ENCODE data around the gene ARL2.

The ARL2 gene

GRCh38 chr11:65034423-65034822, 20.5 kb downstream of the ARL2 start:
- Histone ChIP-seq H3K27me3 (ENCODE audit: control insufficient read depth, low read length) (no peaks in the 10 kb centered on the region), H3K9me3 (ENCODE audit: control insufficient read depth, insufficient read depth, low read length) (no peaks in the 10 kb centered on the region), H4K20me1 (ENCODE audit: control insufficient read depth, insufficient read depth, low read depth, low read length) (no peaks in the 10 kb centered on the region), H3K36me3 (ENCODE audit: control insufficient read depth, low read length) (peaks cover 16% of the 10 kb centered on the region; the same call in 1 of the 2 replicates), H3K27ac (ENCODE audit: low read depth, low read length) (no peak overlapping the region), H3F3A (ENCODE audit: control insufficient read depth, insufficient read depth) (no peaks in the 10 kb centered on the region; the same call in 1 of the 2 replicates), H3K79me2 (ENCODE audit: control insufficient read depth, low read length) (no peaks in the 10 kb centered on the region), H3K4me1 (ENCODE audit: control insufficient read depth, low read length) (peaks cover 10% of the 10 kb centered on the region), H3K4me3 (ENCODE audit: low read length) (no peak overlapping the region), H3K4me2 (ENCODE audit: low read length) (no peak overlapping the region), H3K9me2 (replicated peaks; ENCODE audit: control insufficient read depth, low read length) (no peaks in the 10 kb centered on the region)
- TF ChIP-seq EZH2phosphoT487 (IDR thresholded peaks at IDR 0.05; ENCODE audit: borderline replicate concordance, low read length): no peak
- TF ChIP-seq, protein P1, sequence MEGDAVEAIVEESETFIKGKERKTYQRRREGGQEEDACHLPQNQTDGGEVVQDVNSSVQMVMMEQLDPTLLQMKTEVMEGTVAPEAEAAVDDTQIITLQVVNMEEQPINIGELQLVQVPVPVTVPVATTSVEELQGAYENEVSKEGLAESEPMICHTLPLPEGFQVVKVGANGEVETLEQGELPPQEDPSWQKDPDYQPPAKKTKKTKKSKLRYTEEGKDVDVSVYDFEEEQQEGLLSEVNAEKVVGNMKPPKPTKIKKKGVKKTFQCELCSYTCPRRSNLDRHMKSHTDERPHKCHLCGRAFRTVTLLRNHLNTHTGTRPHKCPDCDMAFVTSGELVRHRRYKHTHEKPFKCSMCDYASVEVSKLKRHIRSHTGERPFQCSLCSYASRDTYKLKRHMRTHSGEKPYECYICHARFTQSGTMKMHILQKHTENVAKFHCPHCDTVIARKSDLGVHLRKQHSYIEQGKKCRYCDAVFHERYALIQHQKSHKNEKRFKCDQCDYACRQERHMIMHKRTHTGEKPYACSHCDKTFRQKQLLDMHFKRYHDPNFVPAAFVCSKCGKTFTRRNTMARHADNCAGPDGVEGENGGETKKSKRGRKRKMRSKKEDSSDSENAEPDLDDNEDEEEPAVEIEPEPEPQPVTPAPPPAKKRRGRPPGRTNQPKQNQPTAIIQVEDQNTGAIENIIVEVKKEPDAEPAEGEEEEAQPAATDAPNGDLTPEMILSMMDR (IDR thresholded peaks at IDR 0.05; ENCODE audit: low read depth, low read length, poor library complexity, severe bottlenecking): no peak

- Histone ChIP-seq H3K4me1 (ENCODE audit: control insufficient read depth, low read length) (peaks cover 21% of the 10 kb centered on the region), H3K4me2 (ENCODE audit: low read length) (no peak overlapping the region), H3K27me3 (ENCODE audit: control insufficient read depth, low read length) (no peaks in the 10 kb centered on the region), H3K9me2 (replicated peaks; ENCODE audit: control insufficient read depth, low read length) (no peaks in the 10 kb centered on the region), H3K27ac (ENCODE audit: low read depth, low read length) (no peak overlapping the region), H3K79me2 (ENCODE audit: control insufficient read depth, low read length) (no peaks in the 10 kb centered on the region), H3K4me3 (ENCODE audit: low read length) (no peak overlapping the region), H4K20me1 (ENCODE audit: control insufficient read depth, insufficient read depth, low read depth, low read length) (no peaks in the 10 kb centered on the region), H3K36me3 (ENCODE audit: control insufficient read depth, low read length) (peaks cover 21% of the 10 kb centered on the region; the same call in 1 of the 2 replicates), H3K9me3 (ENCODE audit: control insufficient read depth, insufficient read depth, low read length) (no peaks in the 10 kb centered on the region), H3F3A (ENCODE audit: control insufficient read depth, insufficient read depth) (peaks cover 2% of the 10 kb centered on the region; the same call in 1 of the 2 replicates)
- no peak for TF ChIP-seq EZH2phosphoT487 (IDR thresholded peaks at IDR 0.05; ENCODE audit: borderline replicate concordance, low read length)
- TF ChIP-seq, protein P1 (IDR thresholded peaks at IDR 0.05; ENCODE audit: low read depth, low read length, poor library complexity, severe bottlenecking): no peak
Observed at GRCh38 chr11:65035579-65035978, 21.6 kb downstream of the ARL2 start.

- no peaks in the 10 kb centered on the region for H3K9me2 ChIP-seq (replicated peaks; ENCODE audit: control insufficient read depth, low read length)
- H3K9me3 ChIP-seq (ENCODE audit: control insufficient read depth, insufficient read depth, low read length): no peaks in the 10 kb centered on the region
- H3K4me1 ChIP-seq (ENCODE audit: control insufficient read depth, low read length): peaks cover 24% of the 10 kb centered on the region
- TF ChIP-seq EZH2phosphoT487 (IDR thresholded peaks at IDR 0.05; ENCODE audit: borderline replicate concordance, low read length): no peak
- TF ChIP-seq, protein P1 (IDR thresholded peaks at IDR 0.05; ENCODE audit: low read depth, low read length, poor library complexity, severe bottlenecking): no peak
- peaks cover 20% of the 10 kb centered on the region; the same call in 1 of the 2 replicates for H3K36me3 ChIP-seq (ENCODE audit: control insufficient read depth, low read length)
- H3F3A ChIP-seq (ENCODE audit: control insufficient read depth, insufficient read depth): peaks cover 2% of the 10 kb centered on the region; the same call in 1 of the 2 replicates
- H3K27me3 ChIP-seq (ENCODE audit: control insufficient read depth, low read length): no peaks in the 10 kb centered on the region
- no peaks in the 10 kb centered on the region for H4K20me1 ChIP-seq (ENCODE audit: control insufficient read depth, insufficient read depth, low read depth, low read length)
- H3K4me3 ChIP-seq (ENCODE audit: low read length): no peak overlapping the region
- peaks cover 7% of the 10 kb centered on the region for H3K79me2 ChIP-seq (ENCODE audit: control insufficient read depth, low read length)
- no peak overlapping the region for H3K4me2 ChIP-seq (ENCODE audit: low read length)
- no peak overlapping the region for H3K27ac ChIP-seq (ENCODE audit: low read depth, low read length)
Observed at GRCh38 chr11:65036931-65037330, 23.0 kb downstream of the ARL2 start.
